HG02885 (cell line): ENCODE results near the gene SGPL1.
"Not testable (repeated sequence)": the region's sequence is repeated elsewhere in the genome, so short reads cannot be mapped to it uniquely, and the experiment has no call there.

Source experiments
- ATAC-seq: cut with Tn5 transposase; IDR thresholded peaks from one replicate; pipeline ENCODE4 v1.9.1; 2021; ENCODE audit warnings: mild to moderate bottlenecking; ENCODE audit not compliant: unreplicated experiment, poor library complexity

SGPL1 gene

GRCh38 chr10:70915206-70915605 lies 99.5 kb downstream of the SGPL1 start:
- ATAC-seq, result no peak

DNA sequence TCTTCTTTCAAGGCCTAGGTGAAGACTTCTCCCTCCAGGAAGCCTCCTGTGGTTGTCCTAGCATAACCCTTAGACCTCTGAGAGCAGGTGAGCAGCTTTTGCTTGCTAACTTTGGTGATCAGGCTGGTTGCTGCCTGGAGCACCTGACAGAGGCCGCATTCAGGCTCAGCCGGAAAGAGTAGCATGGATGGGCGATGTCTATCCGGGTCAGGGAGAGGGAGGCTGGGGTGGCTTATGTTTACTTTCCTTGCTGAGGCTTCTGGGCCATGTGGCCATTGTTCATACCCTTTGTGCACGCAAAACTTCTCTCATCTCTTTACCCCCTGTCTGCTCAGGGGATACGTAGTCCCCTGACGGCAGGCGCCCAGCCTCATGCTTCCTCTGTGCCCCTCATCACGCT lies 100.1 kb downstream of the SGPL1 start:
- ATAC-seq, result no peak

DNA sequence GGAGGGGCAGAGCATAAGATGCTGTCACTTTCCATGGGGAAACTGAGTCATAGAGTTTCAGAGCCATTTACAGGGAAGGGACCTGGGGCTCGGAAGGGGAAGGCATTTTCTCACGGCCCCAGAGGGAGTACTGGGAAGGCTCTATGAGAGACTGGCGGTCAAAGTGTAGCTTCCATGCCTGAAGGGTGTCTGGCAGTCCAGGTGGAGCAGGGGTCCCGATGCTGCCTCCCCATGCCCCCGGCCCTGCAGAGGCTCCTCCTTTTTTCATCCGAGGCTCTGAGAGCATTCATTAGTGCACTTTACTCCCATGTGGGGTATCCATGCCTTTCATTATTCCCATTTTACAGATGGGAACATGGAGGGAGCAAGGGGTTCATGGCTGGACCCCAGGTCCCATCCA lies 100.5 kb downstream of the SGPL1 start:
- ATAC-seq, result no peak

DNA sequence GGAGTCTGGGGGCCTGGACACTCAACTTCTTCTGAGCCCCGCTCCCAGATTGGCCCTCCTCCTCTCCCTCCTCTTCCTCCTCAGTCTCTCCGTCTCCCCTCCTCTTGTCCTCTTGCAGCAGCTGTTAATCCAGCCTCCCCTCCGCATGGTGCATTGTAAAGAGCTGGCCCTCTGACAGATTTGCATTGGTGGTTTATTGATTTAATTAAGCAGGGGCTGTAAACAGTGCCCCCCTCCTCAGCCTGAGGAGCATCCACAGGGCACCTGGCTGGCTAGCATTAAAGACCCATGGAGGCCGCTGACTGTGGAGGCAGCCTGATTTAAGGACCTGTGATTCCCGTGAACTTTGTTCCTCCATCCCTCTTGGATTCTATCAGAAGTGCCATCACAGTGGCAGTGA lies 101.5 kb downstream of the SGPL1 start:
- no peak for ATAC-seq

GRCh38 chr10:70917635-70918034 lies 101.9 kb downstream of the SGPL1 start:
- no peak for ATAC-seq

DNA sequence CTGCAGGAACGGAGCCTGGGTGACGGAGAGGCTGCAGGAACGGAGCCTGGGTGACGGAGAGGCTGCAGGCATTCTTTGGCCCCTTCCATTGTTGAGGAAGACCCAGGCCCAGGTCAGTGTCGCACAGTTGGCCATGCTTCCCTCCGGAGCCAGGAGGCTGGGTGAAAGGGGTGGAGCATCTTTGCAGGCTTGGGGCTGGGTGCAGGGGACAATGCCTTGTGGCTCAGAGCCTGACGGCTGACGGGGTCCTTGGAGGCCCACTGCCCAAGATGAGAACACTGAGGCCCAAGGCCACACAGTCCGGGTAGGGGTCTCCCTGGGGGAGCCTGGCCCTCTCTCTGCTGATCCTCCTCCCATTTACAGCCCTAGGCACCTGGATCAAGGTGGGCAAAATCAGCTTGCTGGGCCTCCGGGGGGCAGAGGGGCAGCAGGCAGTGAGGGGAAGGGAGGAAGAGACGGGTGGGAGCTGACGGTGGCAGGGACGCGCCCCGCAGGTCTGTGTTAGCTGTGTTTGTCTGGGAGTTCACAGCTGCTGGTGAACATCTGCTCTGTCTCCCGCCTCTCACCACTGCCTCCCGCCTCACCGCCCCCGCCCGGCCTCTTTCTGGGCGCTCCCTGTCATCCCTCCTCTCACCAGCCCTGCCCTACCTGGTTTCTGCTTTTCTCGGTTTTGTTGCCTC lies 103.2 kb downstream of the SGPL1 start:
- no peak for ATAC-seq

DNA sequence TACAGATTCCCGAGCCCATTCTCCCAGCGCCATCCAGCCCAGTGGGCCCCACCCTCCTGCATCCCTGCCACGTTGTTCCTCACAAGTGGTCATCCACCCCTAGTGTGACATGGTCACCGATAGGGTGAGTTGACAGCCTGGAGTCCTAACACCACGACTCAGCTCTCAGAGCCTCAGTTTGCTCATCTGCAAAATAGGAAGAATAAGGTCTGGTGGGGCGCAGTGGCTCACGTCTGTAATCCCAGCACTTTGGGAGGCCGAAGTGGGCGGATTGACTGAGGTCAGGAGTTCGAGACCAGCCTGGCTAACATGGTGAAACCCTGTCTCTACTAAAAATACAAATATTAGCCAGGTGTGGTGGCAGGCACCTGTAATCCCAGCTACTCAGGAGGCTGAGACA lies 104.2 kb downstream of the SGPL1 start:
- not testable (repeated sequence) for ATAC-seq

DNA sequence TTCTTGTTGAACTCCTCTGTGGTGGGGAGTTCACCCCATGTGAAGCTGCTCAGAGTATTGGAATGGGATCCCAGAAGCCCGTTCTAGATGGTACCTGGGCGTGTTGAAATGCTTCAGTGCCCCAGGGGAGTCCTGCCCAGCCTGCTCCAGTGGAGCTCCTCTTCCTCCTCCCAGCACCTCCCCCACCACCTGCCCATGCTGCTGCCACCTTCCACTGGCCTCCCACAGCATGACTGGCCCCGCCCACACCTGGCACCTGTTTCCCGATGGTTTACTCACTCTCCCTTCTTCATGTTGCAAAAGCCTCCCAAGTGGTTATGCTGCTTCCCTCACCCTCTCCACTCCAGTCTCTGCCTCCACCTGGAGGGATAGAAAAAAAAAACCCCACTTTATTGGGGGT lies 104.8 kb downstream of the SGPL1 start:
- no peak for ATAC-seq

- ATAC-seq, result no peak
Observed at GRCh38 chr10:70921285-70921684, 105.5 kb downstream of the SGPL1 start.

- no peak for ATAC-seq
Observed at GRCh38 chr10:70923696-70924095, 107.9 kb downstream of the SGPL1 start.

DNA sequence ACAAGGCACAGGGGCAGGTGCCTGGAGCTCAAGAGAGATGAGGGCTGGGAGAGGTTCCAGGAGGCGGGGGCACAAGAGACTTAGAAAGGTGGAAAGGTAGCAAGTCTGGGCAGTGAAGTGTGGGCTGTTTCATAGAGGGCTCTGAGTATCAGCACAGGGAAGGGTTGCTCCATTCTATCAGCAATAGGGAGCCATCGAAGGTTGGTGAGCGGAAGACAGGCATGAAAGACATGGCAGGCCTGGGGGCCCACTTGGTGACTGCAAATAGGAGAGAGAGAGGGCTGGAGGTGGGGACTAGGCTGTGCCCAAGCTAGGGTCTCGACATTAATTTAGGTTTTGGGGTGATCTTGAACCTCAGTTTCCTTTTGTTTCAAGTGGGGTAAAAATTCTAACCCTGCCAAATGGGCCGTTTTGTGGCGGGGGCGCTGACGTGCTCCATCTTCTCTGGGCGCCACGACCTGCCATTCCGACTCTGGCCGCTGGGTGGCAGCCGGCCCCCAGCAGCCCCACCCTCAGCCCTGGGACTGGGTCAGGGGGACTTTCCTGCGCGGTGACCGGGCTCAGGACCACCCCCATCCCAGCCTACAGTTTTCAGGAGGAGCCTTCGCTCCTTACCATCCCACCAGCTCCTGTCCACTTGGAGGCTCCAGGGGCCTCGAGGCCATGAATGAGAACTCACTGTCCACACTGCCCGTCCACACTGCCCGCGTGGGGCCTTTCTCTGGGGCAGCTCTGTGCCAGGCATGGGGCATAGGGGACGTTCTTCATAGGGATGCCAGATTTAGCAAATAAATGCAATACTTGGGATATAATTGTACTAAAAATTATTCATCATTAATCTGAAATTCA lies 109.9 kb downstream of the SGPL1 start:
- ATAC-seq, result no peak

- no peak for ATAC-seq
Observed at GRCh38 chr10:70926226-70927000, 110.7 kb downstream of the SGPL1 start.

DNA sequence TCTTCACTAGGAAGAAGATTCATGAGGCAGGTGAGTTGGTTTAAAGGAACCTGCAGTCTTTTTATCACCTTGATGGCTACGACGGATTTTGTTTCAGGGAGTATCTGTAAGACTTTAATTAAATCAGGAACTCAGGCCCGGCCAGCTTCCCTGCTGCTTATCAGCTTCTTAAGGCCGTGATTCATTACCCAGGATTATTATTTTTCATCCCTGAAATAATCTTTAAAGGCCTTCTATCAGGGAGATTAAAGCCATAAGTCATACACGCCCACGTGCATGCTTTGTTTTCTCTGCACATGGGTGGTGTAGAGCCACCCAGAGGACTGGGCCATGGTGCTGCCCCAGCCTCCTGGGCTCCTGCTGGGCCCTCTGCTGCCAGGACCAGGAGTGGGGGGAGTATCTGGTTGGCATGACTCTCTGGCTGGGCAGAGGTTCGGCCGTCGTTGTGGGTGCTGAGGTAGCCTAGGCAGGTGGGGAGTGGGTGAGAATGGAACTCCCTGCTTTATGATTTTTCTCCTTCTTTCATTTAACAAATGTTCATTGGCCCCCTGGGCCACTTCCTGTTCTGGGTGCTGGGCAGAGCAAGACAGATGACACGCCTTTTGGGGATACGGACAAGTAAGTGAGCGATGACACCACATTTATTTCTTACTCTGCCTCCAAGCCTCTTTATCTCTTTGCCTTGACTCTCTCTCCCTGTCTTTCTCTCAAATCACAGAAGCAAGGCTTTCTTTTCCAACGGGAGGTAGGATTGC lies 111.6 kb downstream of the SGPL1 start:
- ATAC-seq, result no peak

- no peak for ATAC-seq
Observed at GRCh38 chr10:70928140-70928539, 112.4 kb downstream of the SGPL1 start.

DNA sequence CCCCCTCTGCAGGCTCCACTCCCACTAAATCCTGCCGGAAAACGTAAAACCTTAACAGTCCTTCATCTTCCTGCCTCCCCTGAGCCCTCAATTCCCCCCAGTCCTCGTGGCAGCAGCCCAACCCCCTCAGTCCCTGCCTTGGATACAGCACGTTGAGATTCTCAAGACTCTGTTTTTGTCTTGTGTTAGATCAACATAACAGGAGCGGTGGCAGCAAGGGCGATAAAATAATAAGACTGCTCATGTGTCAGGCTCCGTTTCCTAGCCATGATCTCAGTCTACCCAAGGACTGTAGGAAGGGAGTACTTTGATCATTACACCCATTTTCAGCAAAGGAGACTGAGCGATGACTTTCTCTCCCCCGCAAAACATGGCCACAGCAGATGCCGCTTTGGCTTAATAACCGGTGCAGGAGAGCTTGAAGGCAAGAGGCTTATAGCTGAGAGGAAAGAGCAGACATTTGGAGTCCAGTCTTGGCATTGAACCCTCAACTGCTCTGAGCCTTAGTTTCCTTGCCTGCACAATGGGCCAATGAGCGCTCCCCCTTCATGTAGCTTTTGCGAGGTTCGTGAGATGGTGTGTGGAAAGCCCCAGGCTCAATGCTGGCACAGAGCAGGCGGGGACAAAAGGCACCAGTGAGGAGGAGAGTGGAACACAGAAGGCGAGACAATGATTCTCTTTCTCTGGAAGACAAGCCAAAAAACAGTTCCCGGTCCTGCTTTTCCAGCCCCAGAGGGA lies 114.7 kb downstream of the SGPL1 start:
- no peak for ATAC-seq
